Measurements from ENCODE around the gene HES2.

The HES2 gene

GRCh38 chr1:6410248-6410893, 9.3 kb downstream of the HES2 start:
- Histone ChIP-seq H3K27me3 (ENCODE audit: insufficient read depth, poor library complexity, severe bottlenecking) (peaks cover 20% of the 10 kb centered on the region), H3K4me3 (replicated peaks; ENCODE audit: insufficient read depth, low read length) (no peak overlapping the region), H3K27ac (replicated peaks) (no peak overlapping the region)
- DNase-seq (ENCODE audit: low read depth in 1 of 2, low spot score in 1 of 2), result no peak
- no peak for TF ChIP-seq GABPA (IDR thresholded peaks at IDR 0.05; ENCODE audit: low read depth)
- TF ChIP-seq SPI1 (IDR thresholded peaks at IDR 0.05; ENCODE audit: borderline replicate concordance, low read depth), result no peak
- TF ChIP-seq REST (IDR thresholded peaks at IDR 0.05; ENCODE audit: insufficient replicate concordance, low read depth), result no peak
- TF ChIP-seq POLR2AphosphoS5 (IDR thresholded peaks at IDR 0.05; ENCODE audit: low read depth), result no peak
- no peak for TF ChIP-seq CTCF (IDR thresholded peaks at IDR 0.05; ENCODE audit: insufficient read depth, low read length)

GRCh38 chr1:6409733-6410132, 10.0 kb downstream of the HES2 start:
- TF ChIP-seq POLR2AphosphoS5 (IDR thresholded peaks at IDR 0.05; ENCODE audit: low read depth) (no peak), SPI1 (IDR thresholded peaks at IDR 0.05; ENCODE audit: borderline replicate concordance, low read depth) (no peak), GABPA (IDR thresholded peaks at IDR 0.05; ENCODE audit: low read depth) (no peak), CTCF (IDR thresholded peaks at IDR 0.05; ENCODE audit: insufficient read depth, low read length) (no peak), REST (IDR thresholded peaks at IDR 0.05; ENCODE audit: insufficient replicate concordance, low read depth) (no peak)
- DNase-seq (ENCODE audit: low read depth in 1 of 2, low spot score in 1 of 2), result no peak
- peaks cover 20% of the 10 kb centered on the region for H3K27me3 ChIP-seq (ENCODE audit: insufficient read depth, poor library complexity, severe bottlenecking)
- no peak overlapping the region for H3K4me3 ChIP-seq (replicated peaks; ENCODE audit: insufficient read depth, low read length)
- no peak overlapping the region for H3K27ac ChIP-seq (replicated peaks)

- no peak for DNase-seq (ENCODE audit: low read depth in 1 of 2, low spot score in 1 of 2)
- Histone ChIP-seq H3K27ac (replicated peaks) (no peak overlapping the region), H3K4me3 (replicated peaks; ENCODE audit: insufficient read depth, low read length) (no peak overlapping the region), H3K27me3 (ENCODE audit: insufficient read depth, poor library complexity, severe bottlenecking) (peaks cover 14% of the 10 kb centered on the region)
- TF ChIP-seq SPI1 (IDR thresholded peaks at IDR 0.05; ENCODE audit: borderline replicate concordance, low read depth) (no peak), REST (IDR thresholded peaks at IDR 0.05; ENCODE audit: insufficient replicate concordance, low read depth) (no peak), CTCF (IDR thresholded peaks at IDR 0.05; ENCODE audit: insufficient read depth, low read length) (no peak), POLR2AphosphoS5 (IDR thresholded peaks at IDR 0.05; ENCODE audit: low read depth) (no peak), GABPA (IDR thresholded peaks at IDR 0.05; ENCODE audit: low read depth) (no peak)
Observed at GRCh38 chr1:6409053-6409452, 10.7 kb downstream of the HES2 start.
